Keratinocyte (primary cell): ENCODE data around the gene FZR1. TPM values are rescaled to one million over a fixed set of nuclear protein-coding genes. Genes with fewer than 3 reads are reported as not detected.

Source experiments
- DNase-seq: peaks from one replicate; pipeline ENCODE4 v3.0.0-alpha.2; 2011; ENCODE audit warnings: low read depth, missing footprints, low spot score
- FAIRE-seq: peaks from 2 replicates; lab custom pipeline; 2011; peaks lifted over from hg19 to GRCh38; lab: Jason Lieb, UNC
- H2AFZ ChIP-seq: 2 replicates; pipeline ENCODE4 v1.6.0; 2012; ENCODE audit warnings: low read length, control low read depth, inconsistent platforms; ENCODE audit not compliant: control insufficient read depth
- H3K27ac ChIP-seq: 2 replicates; pipeline ENCODE4 v1.5.1; 2011; ENCODE audit warnings: low read length; ENCODE audit not compliant: control insufficient read depth, insufficient read depth
- H3K27me3 ChIP-seq: 3 replicates; pipeline ENCODE4 v1.6.0; 2011; ENCODE audit warnings: low read length; ENCODE audit not compliant: control insufficient read depth, insufficient read depth; ENCODE audit errors: extremely low read depth
- H3K36me3 ChIP-seq, 2 experiments: 2 replicates in 1 of 2; 3 replicates in 1 of 2; pipeline ENCODE4 v1.5.1; 2011; ENCODE audit warnings: low read length in 2 of 2, mild to moderate bottlenecking in 1 of 2; ENCODE audit not compliant: control insufficient read depth in 2 of 2, insufficient read depth in 2 of 2; ENCODE audit errors: extremely low read depth in 1 of 2
- H3K4me1 ChIP-seq: 3 replicates; pipeline ENCODE4 v1.5.1; 2011; ENCODE audit warnings: low read length; ENCODE audit not compliant: control insufficient read depth, insufficient read depth; ENCODE audit errors: extremely low read depth
- H3K4me2 ChIP-seq: 3 replicates; pipeline ENCODE4 v1.6.0; 2011; ENCODE audit warnings: low read depth, low read length; ENCODE audit not compliant: control insufficient read depth, insufficient read depth; ENCODE audit errors: extremely low read depth
- H3K4me3 ChIP-seq, 3 experiments: fragments of 200-600 bp in 1 of 3; sonication (generic) in 1 of 3; 2 replicates in 2 of 3; 3 replicates in 1 of 3; pipeline ENCODE4 v1.5.1; 2011 to 2016; ENCODE audit warnings: low read length in 3 of 3, mild to moderate bottlenecking in 3 of 3, control low read depth in 2 of 3, inconsistent platforms in 1 of 3, low read depth in 1 of 3, mixed read lengths in 1 of 3, mixed run types in 1 of 3, moderate library complexity in 1 of 3; ENCODE audit not compliant: control insufficient read depth in 2 of 3, insufficient read depth in 2 of 3; ENCODE audit errors: extremely low read depth in 1 of 3
- H3K79me2 ChIP-seq: 2 replicates; pipeline ENCODE4 v1.6.0; 2012; ENCODE audit warnings: low read length; ENCODE audit not compliant: control insufficient read depth, insufficient read depth
- H3K9ac ChIP-seq: 3 replicates; pipeline ENCODE4 v1.6.0; 2011; ENCODE audit warnings: low read length; ENCODE audit not compliant: control insufficient read depth, insufficient read depth; ENCODE audit errors: extremely low read depth
- H3K9me1 ChIP-seq: 3 replicates; pipeline ENCODE4 v1.6.0; 2011; ENCODE audit warnings: low read length; ENCODE audit not compliant: control insufficient read depth, insufficient read depth; ENCODE audit errors: extremely low read depth
- H3K9me3 ChIP-seq: 2 replicates; pipeline ENCODE4 v1.5.1; 2012; ENCODE audit warnings: low read depth, low read length; ENCODE audit not compliant: control insufficient read depth
- H4K20me1 ChIP-seq: 3 replicates; pipeline ENCODE4 v1.6.0; 2011; ENCODE audit warnings: low read length; ENCODE audit not compliant: control insufficient read depth, insufficient read depth; ENCODE audit errors: extremely low read depth
- EZH2 ChIP-seq: IDR thresholded peaks from one replicate; pipeline ENCODE4 v1.6.1; 2012; ENCODE audit warnings: inconsistent platforms, mild to moderate bottlenecking, low read length, moderate library complexity
- dilution Hi-C: fragments of 300-500 bp; cut with MboI; formaldehyde crosslinking; loops from one replicate; pipeline ENCODE4 v1.7.0; 2020; ENCODE audit warnings: low sequenced_read_pairs; ENCODE audit not compliant: extremely low pct_ligation_motif_present
- polyA plus RNA-seq, 5 experiments: library from polyadenylated mRNA; depleted of rRNA in 3 of 5; stranded (reverse) in 3 of 5; stranded (forward) in 1 of 5; unstranded in 1 of 5; fragments of >200 nt; gene quantifications; 1 replicate in 1 of 5; 2 replicates in 3 of 5; 3 replicates in 1 of 5; pipeline versions ENCODE4 v1.2.1 to v1.2.3, GENCODE V29; 2011 to 2012; ENCODE audit warnings: missing spikeins in 2 of 5, low read depth in 1 of 5, low replicate concordance in 1 of 5
- TF ChIP-seq, protein P1 (sequence below), 3 experiments: IDR thresholded peaks in 1 of 3; conservative IDR thresholded peaks in 1 of 3; optimal IDR thresholded peaks in 1 of 3; 2 replicates in 2 of 3; 3 replicates in 1 of 3; pipeline versions ENCODE3 to v1.5.1; 2011; ENCODE audit warnings: low read length in 3 of 3, mild to moderate bottlenecking in 3 of 3, moderate library complexity in 2 of 3, control low read depth in 1 of 3, inconsistent platforms in 1 of 3; ENCODE audit not compliant: insufficient read depth in 2 of 3; ENCODE audit errors: extremely low read depth in 1 of 3

FZR1 gene
- polyA plus RNA-seq, 1 donor (not counting 4 experiments of a cell fraction or from before 2014, with no cell fraction given), result 23.3 TPM

- H4K20me1 ChIP-seq, result no peaks in the 10 kb centered on the region
- H3K4me3 ChIP-seq, result no peak overlapping the region
- dilution Hi-C loops, result no loop called here
- no peaks in the 10 kb centered on the region for H3K9me1 ChIP-seq
- peaks cover 14 to 16% of the 10 kb centered on the region in 2 experiments for H3K36me3 ChIP-seq
- H3K9ac ChIP-seq, result no peak overlapping the region
- H3K79me2 ChIP-seq, result no peaks in the 10 kb centered on the region
- no peaks in the 10 kb centered on the region for H3K4me1 ChIP-seq
- no peak overlapping the region for H3K4me2 ChIP-seq
- no peaks in the 10 kb centered on the region for H3K9me3 ChIP-seq
- TF ChIP-seq, protein P1, sequence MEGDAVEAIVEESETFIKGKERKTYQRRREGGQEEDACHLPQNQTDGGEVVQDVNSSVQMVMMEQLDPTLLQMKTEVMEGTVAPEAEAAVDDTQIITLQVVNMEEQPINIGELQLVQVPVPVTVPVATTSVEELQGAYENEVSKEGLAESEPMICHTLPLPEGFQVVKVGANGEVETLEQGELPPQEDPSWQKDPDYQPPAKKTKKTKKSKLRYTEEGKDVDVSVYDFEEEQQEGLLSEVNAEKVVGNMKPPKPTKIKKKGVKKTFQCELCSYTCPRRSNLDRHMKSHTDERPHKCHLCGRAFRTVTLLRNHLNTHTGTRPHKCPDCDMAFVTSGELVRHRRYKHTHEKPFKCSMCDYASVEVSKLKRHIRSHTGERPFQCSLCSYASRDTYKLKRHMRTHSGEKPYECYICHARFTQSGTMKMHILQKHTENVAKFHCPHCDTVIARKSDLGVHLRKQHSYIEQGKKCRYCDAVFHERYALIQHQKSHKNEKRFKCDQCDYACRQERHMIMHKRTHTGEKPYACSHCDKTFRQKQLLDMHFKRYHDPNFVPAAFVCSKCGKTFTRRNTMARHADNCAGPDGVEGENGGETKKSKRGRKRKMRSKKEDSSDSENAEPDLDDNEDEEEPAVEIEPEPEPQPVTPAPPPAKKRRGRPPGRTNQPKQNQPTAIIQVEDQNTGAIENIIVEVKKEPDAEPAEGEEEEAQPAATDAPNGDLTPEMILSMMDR (optimal IDR thresholded peaks at IDR 0.05 in 1 of 3, IDR thresholded peaks at IDR 0.05 in 1 of 3, conservative IDR thresholded peaks at IDR 0.05 in 1 of 3; ENCODE audit: extremely low read depth in 1 of 3, insufficient read depth in 2 of 3, low read length in 3 of 3), result no peak
- TF ChIP-seq EZH2, result no peak
- no peak overlapping the region for H2AFZ ChIP-seq
- DNase-seq, result no peak
- no peaks in the 10 kb centered on the region for H3K27me3 ChIP-seq
- FAIRE-seq, result no peak
- H3K27ac ChIP-seq, result no peak overlapping the region
Observed at GRCh38 chr19:3459089-3459881, 46.8 kb upstream of the FZR1 start.

DNA sequence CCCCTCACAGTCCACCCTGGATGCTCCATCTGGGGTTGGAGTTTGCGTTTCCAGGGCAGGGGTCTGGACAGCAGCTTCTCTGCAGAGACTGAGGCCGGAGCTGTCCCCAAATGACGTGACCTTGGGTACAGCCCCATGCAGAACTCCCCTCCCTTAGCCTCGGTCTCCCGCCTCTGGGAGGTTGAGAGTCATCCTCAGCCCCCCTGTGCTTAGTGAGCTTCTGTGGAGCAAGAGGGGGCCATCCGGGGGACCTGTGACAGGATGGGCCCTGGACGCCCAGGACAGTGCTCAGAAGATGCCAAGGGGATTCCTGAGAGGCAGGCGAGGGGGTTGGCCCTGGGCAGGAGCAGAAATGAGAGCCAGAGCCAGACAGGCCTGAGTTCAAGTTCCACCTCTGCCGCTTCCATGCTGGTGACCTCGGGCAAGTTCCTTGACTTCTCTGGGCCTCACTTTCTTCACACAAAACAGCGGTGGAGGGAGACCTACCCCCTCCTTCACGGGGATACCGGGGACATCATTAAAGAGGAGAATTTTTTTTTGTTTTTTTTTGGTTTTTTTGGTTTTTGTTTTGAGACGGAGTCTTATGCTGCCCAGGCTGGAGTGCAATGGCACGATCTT, 46.0 kb upstream of the FZR1 start:
- H3K9ac ChIP-seq, result no peak overlapping the region
- H4K20me1 ChIP-seq, result no peaks in the 10 kb centered on the region
- H3K4me2 ChIP-seq, result no peak overlapping the region
- H3K9me1 ChIP-seq, result no peaks in the 10 kb centered on the region
- dilution Hi-C loops, result no loop called here
- H3K79me2 ChIP-seq, result no peaks in the 10 kb centered on the region
- H3K4me1 ChIP-seq, result no peaks in the 10 kb centered on the region
- no peaks in the 10 kb centered on the region for H3K27me3 ChIP-seq
- no peak overlapping the region for H2AFZ ChIP-seq
- FAIRE-seq, result no peak
- H3K27ac ChIP-seq, result no peak overlapping the region
- H3K9me3 ChIP-seq, result no peaks in the 10 kb centered on the region
- TF ChIP-seq, protein P1 (optimal IDR thresholded peaks at IDR 0.05 in 1 of 3, IDR thresholded peaks at IDR 0.05 in 1 of 3, conservative IDR thresholded peaks at IDR 0.05 in 1 of 3; ENCODE audit: extremely low read depth in 1 of 3, insufficient read depth in 2 of 3, low read length in 3 of 3), result no peak
- TF ChIP-seq EZH2, result no peak
- DNase-seq, result no peak
- no peak overlapping the region for H3K4me3 ChIP-seq
- H3K36me3 ChIP-seq, result peaks cover 8 to 12% of the 10 kb centered on the region in 2 experiments
